HG02588 (cell line): ENCODE results near the gene B3GAT1.
A peak's percentile ranks its signal among the peaks of the same experiment; 100 is the strongest.
"Not testable (repeated sequence)": the region's sequence is repeated elsewhere in the genome, so short reads cannot be mapped to it uniquely, and the experiment has no call there.

Source experiments
- ATAC-seq: cut with Tn5 transposase; IDR thresholded peaks from one replicate; pipeline ENCODE4 v1.9.1; 2021; ENCODE audit warnings: mild to moderate bottlenecking, moderate library complexity; ENCODE audit not compliant: unreplicated experiment

The B3GAT1 gene

DNA sequence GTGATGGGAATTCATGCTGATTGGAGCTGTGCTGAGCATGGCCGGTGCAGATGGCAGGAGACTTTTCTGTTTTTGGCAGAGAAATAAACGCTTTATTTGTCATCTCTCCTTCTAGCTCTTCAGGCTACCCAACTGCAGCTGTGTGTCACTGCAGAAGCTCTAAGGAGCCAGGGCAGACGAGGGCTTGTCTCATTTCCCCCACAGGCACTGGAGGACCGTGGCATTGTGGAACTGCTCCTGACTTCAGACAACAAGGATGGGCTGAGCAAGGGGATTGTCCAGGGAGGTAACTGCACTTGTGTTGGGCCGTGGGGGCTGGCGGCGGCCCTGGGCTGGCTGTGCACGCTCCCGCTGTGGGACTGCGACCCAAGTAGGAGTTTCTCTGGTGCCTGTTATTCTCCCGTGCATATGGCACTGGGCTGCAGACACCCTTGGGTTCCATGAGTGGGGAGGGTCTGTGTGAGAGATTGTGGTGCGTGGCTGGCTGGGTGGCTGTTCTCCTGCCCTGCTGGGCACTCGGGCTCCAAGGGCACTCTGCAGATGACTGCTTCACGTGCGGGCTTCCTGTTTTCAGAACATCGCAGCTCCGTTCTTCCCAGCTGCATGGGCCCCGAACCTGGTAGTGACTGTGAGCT is 53.1 kb downstream of the B3GAT1 start:
- no peak for ATAC-seq

DNA sequence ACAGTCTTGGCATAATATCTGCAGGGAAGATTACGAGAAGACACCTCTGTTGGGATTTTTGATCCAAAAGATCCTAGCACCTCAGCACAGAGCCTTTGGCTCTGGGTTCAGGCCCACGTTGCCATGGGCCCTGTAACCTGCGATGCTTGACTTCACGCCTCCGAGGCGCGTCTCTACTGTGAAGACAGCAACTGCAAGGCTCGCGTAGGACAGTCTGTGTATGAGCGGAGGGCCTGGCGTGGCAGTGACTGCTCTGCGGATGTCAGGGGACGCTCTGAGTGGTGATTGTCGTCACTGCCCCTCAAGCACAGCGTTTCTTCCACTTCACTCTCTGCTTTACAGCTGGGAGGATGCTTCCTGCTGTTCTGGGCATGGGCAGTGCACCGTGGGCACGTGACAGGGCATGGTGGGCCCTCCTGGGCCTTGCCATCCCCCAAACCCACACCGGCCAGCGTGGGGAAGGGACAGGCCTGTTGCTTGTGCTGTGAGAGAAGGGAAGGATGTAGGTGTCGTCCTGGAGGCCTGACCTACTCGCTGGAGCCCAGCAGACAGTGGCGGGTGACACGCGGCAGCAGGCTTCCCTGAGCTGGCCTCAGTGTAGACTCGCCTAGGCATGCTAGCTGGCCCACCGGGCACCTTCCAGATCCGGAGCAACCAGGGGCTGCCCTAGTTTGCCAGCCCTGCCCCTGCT is 53.7 kb downstream of the B3GAT1 start:
- ATAC-seq = no peak

DNA sequence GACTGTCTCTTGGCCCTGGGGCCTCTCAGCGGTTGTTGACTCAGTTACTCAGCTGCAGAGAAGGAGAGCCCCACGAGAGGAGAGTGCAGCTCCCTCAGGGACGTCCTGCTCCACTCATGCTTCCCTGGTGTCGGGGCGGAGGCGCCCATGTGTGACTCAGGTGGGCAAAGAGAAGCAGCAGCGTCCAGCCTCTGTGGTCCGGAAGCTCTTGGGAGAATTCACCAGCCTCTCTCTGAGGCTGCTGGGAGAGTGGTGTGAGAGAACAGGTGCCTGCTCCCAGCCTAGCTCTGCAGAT is 54.5 kb downstream of the B3GAT1 start:
- no peak for ATAC-seq

DNA sequence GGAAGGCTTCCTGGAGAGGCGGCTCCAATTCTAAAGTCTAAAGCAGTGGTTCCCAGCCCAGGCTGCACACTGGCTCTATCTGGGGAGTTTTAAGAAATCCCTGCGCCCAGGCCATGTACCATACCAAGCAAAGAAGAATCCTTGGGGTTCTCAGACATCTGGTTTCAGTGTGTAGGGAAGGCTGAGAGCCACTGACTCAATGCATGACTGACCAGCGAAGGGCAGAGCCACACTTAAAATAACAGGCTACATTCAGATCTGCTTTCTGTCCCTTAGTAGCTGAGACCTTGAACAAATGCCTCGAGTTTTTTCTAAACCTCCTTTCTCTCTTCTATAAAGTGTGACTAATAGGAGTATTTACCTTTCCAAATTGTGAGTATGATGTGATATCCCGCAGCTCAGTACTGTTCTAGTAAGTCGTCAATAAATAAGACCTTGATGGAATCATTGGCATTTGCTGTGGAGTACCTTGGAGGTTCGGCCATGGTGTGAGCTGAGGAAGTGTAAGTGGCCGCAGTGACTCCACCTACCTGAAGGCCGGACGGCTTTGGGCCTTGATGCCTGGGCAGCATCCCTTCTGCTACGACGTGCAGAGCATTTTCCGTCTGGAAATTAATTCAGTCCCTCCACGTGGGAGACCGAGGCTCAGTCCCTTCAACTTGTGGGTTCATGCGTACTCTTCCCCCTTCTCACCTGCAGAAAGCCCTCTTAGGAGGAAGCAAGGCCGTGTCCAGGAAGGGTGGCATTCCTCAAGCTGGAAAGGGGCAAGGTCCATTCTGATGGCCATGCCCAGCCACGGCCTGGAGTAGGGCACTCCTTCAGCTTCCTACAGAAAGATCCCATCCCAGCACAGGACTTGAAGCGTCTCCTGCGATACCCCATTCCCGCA is 55.1 kb downstream of the B3GAT1 start:
- no peak for ATAC-seq

DNA sequence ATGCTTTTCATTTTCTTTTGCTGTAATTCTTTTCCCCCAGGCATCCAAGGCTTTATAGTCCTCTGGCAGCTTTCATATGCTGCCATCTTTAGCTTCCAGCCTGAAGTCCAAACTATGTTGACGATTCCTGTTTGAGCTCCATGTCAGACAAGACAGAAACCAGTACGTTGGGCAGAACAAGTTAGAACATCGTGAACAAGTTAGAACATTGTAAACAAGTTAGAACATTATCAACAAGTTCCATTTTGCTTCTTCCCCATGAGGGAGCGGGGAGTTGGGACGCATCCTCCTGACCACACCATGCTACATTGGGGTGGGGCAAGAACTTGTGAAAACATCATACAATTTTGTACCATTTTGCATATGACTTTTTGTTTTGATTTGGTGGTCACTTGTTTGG is 56.4 kb downstream of the B3GAT1 start:
- no peak for ATAC-seq

DNA sequence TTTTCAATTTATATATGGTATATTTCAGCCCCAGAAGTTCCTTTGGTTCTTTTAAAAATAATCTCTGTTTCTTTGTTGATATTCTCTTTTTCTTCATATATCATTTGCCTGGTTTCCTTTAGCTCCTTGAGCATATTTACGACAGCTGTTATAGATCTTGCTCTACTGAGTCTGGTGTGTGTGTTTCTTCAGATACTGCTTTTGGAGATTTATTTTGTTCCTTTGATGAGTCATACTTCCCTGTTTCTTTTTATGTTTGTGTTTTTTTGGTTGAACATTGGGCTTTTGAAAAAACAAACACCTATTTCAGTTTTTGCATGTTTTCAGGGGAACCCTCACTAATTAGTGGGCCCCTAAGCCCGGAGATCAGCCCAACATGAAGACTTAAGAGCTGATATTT is 56.9 kb downstream of the B3GAT1 start:
- ATAC-seq = no peak

DNA sequence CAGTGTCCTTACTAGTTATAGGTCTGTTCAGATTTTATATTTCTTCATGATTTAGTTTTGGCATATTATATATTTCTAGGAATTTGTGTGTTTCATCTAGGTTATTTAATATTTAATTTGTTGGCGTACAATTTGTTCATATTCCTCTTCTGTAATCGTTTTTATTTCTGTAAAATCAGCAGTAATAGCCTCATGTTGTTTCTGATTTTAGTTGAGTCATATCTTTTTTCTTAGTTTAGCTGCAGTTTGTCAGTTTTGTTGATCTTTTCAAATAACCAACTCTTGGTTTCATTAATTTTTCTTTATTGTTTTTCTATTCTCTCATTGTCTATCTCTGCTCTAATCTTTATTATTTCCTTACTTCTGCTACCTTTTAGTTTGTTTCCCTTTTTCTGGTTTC is 59.9 kb downstream of the B3GAT1 start:
- no peak for ATAC-seq

DNA sequence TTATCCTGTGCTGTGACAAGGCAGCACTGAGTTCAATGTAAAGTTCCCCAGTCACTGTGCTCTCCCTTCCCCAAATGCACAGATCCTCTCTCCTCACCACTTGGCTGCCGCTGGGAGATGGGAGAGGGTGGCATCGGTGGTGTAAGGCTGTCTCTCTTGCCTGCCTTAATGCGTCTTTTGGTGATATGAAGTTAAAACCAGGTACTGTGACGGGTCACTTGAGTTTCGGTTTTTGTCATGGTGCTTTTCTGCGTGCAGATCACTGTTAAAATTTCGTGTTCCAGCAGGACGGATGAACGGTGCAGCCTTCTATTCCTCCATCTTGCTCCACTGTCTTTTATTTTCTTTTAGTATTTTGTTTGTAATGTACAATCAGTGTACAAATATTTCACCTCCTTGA is 61.7 kb downstream of the B3GAT1 start:
- ATAC-seq = no peak

DNA sequence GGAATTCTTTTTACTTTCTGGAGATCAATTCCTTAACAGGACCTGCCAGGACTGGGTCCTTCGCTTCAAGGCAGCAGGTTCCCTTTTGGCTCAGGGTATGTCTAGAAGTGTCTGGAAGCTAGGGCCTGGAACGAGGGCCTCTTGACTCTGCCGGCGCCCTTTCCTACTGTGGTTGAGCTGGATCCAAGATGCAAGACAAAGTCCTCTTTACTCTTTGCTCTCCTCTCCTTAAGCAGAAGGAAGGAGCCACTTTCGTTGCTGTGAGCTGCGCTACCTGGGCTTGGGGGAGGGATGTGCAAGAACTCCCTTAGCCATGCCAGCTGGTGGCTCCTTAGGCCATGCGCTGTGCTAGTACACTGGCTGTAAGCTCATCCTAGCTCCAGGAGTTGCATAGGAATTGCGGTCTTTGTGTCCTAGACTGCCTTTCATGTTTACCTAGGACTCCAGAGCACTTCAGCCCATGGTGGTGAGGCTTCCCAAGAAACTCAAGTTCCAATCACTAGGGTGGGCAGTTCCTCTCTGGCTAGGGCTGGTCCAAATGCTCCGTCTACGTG is 62.2 kb downstream of the B3GAT1 start:
- ATAC-seq = no peak

DNA sequence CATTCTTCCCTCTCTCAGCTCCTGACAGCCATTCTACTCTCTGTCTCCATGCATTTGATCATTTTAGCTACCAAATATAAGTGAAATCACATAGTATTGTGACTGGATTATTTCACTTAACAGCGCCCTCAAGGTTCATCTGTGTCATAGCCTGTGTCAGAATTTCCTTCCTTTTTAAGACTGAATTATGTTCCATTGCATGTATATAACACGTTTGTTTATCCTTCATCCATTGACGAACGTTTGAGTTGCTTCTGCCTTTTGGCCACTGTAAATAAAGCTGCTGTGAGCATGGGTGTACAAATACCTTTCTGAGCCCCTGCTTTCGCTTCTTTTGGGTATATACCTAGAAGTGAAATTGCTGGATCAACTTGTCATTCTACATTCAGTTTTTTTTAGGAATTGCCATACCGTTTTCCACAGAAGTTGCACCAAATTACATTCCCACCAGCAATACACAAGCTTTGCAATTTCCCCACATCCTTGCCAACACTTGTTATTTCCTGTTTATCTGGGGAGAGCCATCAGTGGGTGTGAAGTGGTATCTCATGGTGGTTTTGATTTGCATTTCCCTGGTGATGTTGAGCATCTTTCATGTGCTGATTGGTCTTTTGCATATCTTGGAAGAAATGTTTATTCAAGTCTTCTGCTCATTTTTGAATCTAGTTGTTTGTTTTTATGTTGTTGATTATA is 62.8 kb downstream of the B3GAT1 start:
- ATAC-seq = peak; percentile 40

DNA sequence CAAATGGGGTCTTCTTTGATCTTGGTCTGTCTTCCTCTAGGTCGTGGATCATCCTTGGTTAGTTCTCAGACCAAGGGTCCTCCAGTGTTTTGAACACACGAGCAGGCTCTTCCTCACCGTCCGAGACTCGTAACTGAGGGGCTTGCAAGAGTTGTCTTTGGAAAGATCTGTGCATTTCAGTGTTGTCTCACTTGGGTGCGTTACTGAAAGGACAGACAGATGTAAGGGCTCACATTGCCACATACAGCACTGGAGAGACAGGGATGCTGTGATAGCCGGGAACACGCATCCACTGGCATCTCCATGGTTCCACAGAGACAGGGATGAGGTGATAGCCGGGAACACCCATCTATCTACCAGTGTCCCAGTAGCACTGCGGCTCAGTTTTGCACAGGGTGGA is 64.6 kb downstream of the B3GAT1 start:
- no peak for ATAC-seq

DNA sequence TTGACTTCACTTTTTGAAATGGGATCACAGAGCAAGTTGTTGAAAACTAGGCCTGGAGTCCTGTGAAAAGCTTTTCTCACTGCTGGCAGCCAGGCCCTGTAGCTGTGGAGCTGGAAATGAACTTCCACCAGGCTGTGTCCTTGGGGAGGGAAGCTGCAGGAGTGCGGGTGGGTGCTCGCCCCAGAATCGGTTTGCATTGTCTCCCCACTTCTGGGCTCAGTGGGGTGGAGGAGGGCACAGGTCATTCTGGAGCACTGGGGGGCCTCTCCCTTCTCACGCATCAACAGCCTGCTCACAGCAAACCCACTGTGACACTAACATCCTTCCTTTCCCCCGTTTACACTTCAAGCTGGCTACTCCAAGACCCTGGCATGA is 65.1 kb downstream of the B3GAT1 start:
- ATAC-seq = no peak

DNA sequence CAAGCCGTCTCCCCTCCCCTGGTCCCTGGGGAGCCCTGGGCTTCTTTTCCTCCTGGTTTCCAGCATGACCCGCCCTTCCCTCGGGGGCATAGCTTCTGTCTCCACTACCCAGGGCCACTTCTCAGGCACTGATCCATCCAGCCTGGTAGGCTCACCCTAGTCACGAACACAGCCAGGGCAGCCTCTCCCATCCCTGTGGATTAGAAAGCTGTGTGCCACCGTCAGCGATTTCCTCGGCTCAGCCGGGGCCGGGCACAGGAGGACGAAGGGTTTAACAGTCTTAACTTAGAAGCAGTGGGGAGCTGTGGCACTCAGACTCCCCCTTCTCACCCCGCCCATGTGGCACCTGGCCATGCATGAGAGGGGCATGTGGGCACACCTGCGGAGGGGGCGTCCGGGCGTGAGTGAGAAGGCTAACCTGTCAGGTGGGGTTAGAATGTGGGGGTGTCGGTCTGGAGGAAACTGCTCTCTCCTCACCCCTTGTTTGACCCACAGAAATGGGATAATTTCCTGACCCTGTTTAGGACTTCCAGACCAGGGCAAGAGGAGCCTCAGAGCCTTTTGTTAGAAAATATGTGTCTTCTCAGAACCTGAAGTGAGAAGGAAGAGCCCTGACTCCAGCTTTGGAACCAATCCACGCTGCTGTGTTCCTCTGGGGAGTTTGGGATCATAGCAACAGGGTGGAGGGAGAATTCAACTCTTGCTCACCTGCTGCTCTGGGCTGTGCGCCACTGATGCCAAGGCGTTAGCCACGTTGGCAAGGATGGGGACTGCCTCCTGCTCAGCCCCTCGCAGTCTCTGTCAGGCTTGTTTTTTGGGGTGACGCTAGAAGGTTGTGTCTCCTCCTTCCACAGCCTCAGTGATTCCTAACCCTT is 65.7 kb downstream of the B3GAT1 start:
- ATAC-seq = no peak

DNA sequence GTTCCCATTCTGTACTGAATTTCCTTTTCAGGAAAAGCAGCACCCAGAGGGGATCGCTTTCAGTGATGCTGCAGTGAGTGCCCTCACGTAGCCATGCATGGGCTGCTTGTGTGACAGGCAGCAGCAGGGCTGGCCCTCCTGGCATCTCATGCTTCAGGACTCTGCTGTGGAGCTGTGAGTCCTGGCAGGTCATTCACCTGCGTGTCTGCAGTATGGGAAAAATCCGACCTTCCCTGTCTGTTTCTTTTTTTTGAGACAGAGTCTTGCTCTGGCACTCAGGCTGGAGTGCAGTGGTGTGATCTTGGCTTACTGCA is 66.8 kb downstream of the B3GAT1 start:
- no peak for ATAC-seq

DNA sequence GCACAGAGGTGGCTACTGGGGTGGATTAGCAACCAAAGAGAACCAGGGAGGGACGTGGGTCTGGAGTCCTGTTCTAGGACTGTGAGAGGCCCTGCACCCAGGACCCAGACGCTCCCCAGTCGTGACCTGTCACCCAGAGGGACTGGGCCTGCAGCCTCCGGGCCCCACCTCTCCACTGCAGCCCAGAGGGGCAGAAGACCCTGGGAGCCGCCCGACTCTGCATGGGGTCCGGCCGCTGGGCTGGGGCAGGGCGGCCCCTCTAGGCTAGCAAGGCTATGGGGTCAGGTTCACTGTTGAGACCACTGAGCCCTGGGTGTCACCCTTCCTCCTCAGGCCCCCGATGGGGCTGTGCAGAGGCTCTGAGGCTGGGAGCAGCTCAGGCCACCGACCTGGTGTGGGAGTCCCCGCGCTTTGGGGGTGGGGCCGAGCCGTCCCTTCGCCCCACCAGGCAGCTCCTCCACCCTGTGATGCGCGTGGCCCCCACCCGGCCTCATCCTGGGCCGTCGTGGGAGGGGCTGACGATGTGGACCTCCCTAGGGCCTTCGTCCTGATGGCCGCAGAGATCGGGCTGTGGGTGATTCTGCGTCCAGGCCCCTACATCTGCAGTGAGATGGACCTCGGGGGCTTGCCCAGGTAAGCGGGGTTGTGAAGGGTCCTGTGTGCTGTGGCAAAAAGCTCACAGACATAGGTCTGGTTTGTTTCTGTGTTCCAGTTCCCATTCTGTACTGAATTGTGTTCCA is 67.4 kb downstream of the B3GAT1 start:
- not testable (repeated sequence) for ATAC-seq

DNA sequence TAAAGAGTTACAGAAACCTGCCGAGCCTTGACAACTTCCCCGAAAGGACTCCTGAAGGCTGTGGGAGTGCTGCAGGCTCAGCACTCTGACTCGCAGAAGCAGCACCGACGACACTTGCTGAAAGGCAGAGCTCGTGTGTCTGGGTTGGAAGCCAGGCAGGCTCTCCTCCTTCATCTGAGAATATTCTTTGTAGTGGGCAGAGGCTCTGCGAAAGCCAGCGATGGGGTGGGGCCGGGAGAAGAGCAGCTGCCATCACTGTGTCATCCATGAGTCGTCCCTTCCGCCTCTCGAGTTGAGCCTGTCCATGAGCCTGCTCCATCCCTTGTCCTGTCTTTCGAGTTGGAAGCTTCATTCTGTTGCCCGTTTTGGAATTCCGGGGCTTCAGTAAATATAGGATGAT is 68.4 kb downstream of the B3GAT1 start:
- no peak for ATAC-seq

DNA sequence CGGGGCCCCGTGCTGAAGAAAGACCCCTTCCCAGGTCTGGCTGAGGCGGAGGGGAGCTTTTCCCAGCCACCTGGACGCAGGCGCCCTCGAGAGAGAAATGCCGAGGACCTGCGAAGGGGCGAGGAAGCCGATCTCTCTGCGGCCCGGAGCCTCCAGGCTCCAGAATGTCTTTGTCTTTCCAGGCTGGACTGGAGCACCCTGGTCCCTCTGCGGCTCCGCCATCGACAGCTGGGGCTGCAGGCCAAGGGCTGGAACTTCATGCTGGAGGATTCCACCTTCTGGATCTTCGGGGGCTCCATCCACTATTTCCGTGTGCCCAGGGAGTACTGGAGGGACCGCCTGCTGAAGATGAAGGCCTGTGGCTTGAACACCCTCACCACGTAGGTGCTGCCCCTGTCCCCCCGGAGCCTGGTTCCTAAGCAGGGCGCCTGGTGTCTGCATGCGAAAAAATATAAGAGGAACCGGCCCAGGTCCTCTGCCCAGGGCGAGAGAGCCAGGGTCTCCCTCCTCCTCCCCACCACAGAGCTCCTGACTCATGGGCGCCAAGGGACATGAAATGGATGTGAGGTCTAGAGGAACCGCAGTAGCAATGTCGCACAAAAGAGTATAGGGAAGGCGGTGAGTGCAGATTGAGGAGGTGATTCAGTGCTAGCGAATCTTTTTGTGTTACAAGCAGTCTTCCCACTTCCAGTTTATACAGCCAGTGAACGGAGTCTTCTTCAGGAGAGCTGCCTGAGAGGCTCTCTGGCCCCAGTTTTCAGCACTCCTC is 69.3 kb downstream of the B3GAT1 start:
- ATAC-seq = no peak

DNA sequence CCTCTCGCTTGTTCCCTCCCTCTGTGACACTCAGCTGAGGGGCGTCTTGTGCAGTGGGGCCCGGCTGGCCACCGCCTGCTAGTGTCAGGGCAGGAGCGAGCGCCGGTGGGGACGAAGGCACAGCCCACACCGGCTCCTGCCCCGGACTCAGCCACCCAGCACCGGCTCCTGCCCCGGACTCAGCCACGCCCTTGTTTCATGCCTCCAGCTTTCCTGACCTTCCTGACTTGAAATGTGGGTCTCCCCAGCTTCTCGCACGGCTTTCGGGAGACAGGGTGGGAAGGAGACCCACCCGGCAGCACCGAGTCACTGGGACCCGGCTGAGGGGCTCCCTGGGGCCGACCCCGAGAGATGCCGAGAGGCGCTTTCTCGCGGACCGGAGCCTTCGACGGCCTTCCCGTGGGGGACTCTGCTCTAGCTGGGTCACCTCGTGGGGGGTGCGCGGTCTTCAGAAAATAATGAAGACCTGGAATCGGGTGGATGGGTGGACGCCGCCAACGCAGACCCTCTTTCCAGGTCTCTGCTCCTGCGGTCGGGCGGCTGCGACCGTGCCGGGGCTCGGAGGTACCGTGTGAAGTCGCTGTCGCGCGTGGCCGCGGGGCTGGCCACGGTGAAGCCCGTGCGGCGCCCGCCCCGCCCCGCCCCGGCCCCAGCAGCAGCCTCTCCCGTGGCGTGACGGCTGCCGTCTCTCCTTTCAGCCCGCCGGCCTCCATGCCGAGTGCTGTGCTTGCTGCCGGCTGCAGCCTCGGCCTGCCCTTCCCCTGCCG is 70.1 kb downstream of the B3GAT1 start:
- no peak for ATAC-seq
